HPDE6-E6E7 (cell line): ENCODE measurements around the gene CHL1.

Experiments
- DNase-seq: peaks from one replicate; pipeline ENCODE4 v3.0.0; 2011; ENCODE audit warnings: missing footprints; ENCODE audit errors: extremely low spot score

CHL1 gene

GRCh38 chr3:394775-395174, 198.2 kb downstream of the CHL1 start:
- DNase-seq: no peak

GRCh38 chr3:396293-396692, 199.7 kb downstream of the CHL1 start:
- no peak for DNase-seq

- DNase-seq: no peak
Observed at GRCh38 chr3:399647-400046, 203.1 kb downstream of the CHL1 start.

- no peak for DNase-seq
Observed at GRCh38 chr3:403826-404225, 207.3 kb downstream of the CHL1 start.

- DNase-seq: no peak
Observed at GRCh38 chr3:409011-409410, 212.4 kb downstream of the CHL1 start.

GRCh38 chr3:411226-411625, 214.7 kb downstream of the CHL1 start:
- DNase-seq: no peak

- DNase-seq: no peak
Observed at GRCh38 chr3:414063-414462, 217.5 kb downstream of the CHL1 start.

GRCh38 chr3:418239-418929, 221.8 kb downstream of the CHL1 start:
- no peak for DNase-seq

GRCh38 chr3:420584-420983, 224.0 kb downstream of the CHL1 start:
- no peak for DNase-seq

- DNase-seq: no peak
Observed at GRCh38 chr3:425079-425478, 228.5 kb downstream of the CHL1 start.

- no peak for DNase-seq
Observed at GRCh38 chr3:426072-426471, 229.5 kb downstream of the CHL1 start.

- no peak for DNase-seq
Observed at GRCh38 chr3:427128-427527, 230.6 kb downstream of the CHL1 start.

- no peak for DNase-seq
Observed at GRCh38 chr3:430186-430585, 233.6 kb downstream of the CHL1 start.

- DNase-seq: no peak
Observed at GRCh38 chr3:435161-435560, 238.6 kb downstream of the CHL1 start.

- no peak for DNase-seq
Observed at GRCh38 chr3:436053-436452, 239.5 kb downstream of the CHL1 start.

GRCh38 chr3:440826-441225, 244.3 kb downstream of the CHL1 start:
- no peak for DNase-seq

GRCh38 chr3:445960-446359, 249.4 kb downstream of the CHL1 start:
- DNase-seq: no peak

- no peak for DNase-seq
Observed at GRCh38 chr3:447671-448070, 251.1 kb downstream of the CHL1 start.

GRCh38 chr3:449711-450110, 253.1 kb downstream of the CHL1 start:
- no peak for DNase-seq

GRCh38 chr3:452221-452620, 255.7 kb downstream of the CHL1 start:
- DNase-seq: no peak

- DNase-seq: no peak
Observed at GRCh38 chr3:453106-453505, 256.5 kb downstream of the CHL1 start.

GRCh38 chr3:454986-455385, 258.4 kb downstream of the CHL1 start:
- no peak for DNase-seq

GRCh38 chr3:458124-458523, 261.6 kb downstream of the CHL1 start:
- DNase-seq: no peak

GRCh38 chr3:458653-459310, 262.2 kb downstream of the CHL1 start:
- DNase-seq: no peak
